ENCODE measurements around the gene CLK4. TPM values are rescaled to one million over a fixed set of nuclear protein-coding genes. Genes with fewer than 3 reads are reported as not detected.

CLK4 gene
- polyA plus RNA-seq, 2 of the 4 experiments (the other 2 are of a cell fraction), result 13.1 to 26.0 TPM

DNA sequence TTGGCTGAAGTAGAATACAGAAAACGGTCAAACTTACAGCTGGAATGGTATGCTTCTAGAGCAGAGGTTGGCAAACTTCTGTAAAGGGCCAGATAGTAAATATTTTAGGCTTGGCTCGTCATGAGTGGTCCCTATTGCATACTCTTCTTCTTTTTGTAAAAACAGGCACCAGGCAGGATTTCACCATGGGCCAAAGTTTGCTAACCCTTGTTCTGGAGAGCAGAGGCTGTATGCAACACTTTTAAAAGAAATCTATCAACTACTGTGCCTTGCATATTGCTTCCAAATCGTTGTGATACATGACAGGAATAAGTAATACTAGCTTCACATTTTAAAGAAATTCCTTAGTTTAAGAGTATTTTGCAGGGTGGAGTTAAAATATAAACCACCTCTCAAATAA is 21.1 kb downstream of the CLK4 start:
- ATAC-seq (no peak), FAIRE-seq (no peak), DNase-seq (ENCODE audit: low read depth in 1 of 2, low spot score in 1 of 2) (no peak)
- WGBS (ENCODE audit: missing lambda C conversion rate), result 95% methylated on average over 3 of the region's 3 CpGs
- Histone ChIP-seq H3K4me3 (no peak overlapping the region), H3K9me3 (peaks cover 26% of the 10 kb centered on the region), H3K4me1 (no peaks in the 10 kb centered on the region), H3K27ac (no peak overlapping the region), H3K4me2 (no peak overlapping the region)
- POLR2A ChIA-PET, result no interaction called here
- TF ChIP-seq HOXB5 (CRISPR knock-in tag; IDR thresholded peaks at IDR 0.05) (no peak), JUNB (IDR thresholded peaks at IDR 0.05) (no peak), BHLHE40 (IDR thresholded peaks at IDR 0.05; ENCODE audit: low read depth, low read length) (no peak), NPAS2 (CRISPR knock-in tag; IDR thresholded peaks at IDR 0.05; ENCODE audit: borderline replicate concordance) (no peak), HOXB13 (CRISPR knock-in tag; IDR thresholded peaks at IDR 0.05; ENCODE audit: low read depth) (no peak), KDM1A (IDR thresholded peaks at IDR 0.05; ENCODE audit: low read depth) (no peak), HEYL (CRISPR knock-in tag; IDR thresholded peaks at IDR 0.05) (no peak), EHMT2 (IDR thresholded peaks at IDR 0.05; ENCODE audit: low read depth) (no peak), PHF8 (IDR thresholded peaks at IDR 0.05; ENCODE audit: borderline replicate concordance, low read depth) (no peak)
- TF ChIP-seq, protein P1, sequence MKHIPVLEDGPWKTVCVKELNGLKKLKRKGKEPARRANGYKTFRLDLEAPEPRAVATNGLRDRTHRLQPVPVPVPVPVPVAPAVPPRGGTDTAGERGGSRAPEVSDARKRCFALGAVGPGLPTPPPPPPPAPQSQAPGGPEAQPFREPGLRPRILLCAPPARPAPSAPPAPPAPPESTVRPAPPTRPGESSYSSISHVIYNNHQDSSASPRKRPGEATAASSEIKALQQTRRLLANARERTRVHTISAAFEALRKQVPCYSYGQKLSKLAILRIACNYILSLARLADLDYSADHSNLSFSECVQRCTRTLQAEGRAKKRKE (CRISPR knock-in tag; IDR thresholded peaks at IDR 0.05; ENCODE audit: low read depth), result no peak
- CTCF ChIA-PET, result interaction anchor here (0.9 to 1.5 kb wide), 2 partner anchors 10 to 21 kb away, joined by 3 to 4 read pairs; partner anchors contain the start of gene CLK4

DNA sequence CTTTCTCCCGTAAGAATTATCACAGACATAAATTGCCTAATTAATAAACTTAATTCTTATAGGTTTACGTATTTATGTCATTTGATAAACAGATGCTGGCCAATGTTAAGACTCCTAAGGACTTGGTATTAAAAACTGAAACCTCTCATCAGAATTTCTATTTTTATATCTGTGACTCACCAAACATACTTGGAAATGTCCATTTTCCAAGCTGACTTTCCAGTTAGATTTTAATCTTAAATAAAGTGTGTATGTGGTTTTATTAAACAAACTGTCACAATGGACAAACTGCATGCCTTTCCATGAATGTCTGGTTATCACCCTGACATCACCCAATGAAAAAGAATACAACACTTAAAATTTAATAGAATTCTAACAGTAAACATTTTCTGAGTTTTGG is 24.1 kb downstream of the CLK4 start:
- no peak for FAIRE-seq
- Histone ChIP-seq H3K4me3 (no peak overlapping the region), H3K4me2 (no peak overlapping the region), H3K4me1 (no peaks in the 10 kb centered on the region), H3K27ac (no peak overlapping the region), H3K9me3 (peaks cover 30% of the 10 kb centered on the region)
- no peak for TF ChIP-seq KDM5A (IDR thresholded peaks at IDR 0.05)
- no peak for TF ChIP-seq NFE2L2 (conservative IDR thresholded peaks at IDR 0.05; ENCODE audit: low read length)
- no peak for TF ChIP-seq ZSCAN20 (CRISPR knock-in tag; IDR thresholded peaks at IDR 0.05)
- no peak for TF ChIP-seq EHF (CRISPR knock-in tag; IDR thresholded peaks at IDR 0.05)
- TF ChIP-seq, protein P2, sequence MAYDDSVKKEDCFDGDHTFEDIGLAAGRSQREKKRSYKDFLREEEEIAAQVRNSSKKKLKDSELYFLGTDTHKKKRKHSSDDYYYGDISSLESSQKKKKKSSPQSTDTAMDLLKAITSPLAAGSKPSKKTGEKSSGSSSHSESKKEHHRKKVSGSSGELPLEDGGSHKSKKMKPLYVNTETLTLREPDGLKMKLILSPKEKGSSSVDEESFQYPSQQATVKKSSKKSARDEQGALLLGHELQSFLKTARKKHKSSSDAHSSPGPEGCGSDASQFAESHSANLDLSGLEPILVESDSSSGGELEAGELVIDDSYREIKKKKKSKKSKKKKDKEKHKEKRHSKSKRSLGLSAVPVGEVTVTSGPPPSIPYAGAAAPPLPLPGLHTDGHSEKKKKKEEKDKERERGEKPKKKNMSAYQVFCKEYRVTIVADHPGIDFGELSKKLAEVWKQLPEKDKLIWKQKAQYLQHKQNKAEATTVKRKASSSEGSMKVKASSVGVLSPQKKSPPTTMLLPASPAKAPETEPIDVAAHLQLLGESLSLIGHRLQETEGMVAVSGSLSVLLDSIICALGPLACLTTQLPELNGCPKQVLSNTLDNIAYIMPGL (CRISPR knock-in tag; IDR thresholded peaks at IDR 0.05; ENCODE audit: borderline replicate concordance), result no peak
- no peak for TF ChIP-seq TFCP2L1 (CRISPR knock-in tag; IDR thresholded peaks at IDR 0.05)
- no peak for TF ChIP-seq HEYL (CRISPR knock-in tag; IDR thresholded peaks at IDR 0.05)
- no peak for TF ChIP-seq CHD4 (IDR thresholded peaks at IDR 0.05; ENCODE audit: borderline replicate concordance)
- ChIA-PET CTCF (no interaction called here), POLR2A (no interaction called here)
- no peak for ATAC-seq
- no peak for DNase-seq (ENCODE audit: low read depth in 1 of 2, low spot score in 1 of 2)
- 88% methylated on average over 2 of the region's 2 CpGs for whole genome bisulfite sequencing (ENCODE audit: missing lambda C conversion rate)

DNA sequence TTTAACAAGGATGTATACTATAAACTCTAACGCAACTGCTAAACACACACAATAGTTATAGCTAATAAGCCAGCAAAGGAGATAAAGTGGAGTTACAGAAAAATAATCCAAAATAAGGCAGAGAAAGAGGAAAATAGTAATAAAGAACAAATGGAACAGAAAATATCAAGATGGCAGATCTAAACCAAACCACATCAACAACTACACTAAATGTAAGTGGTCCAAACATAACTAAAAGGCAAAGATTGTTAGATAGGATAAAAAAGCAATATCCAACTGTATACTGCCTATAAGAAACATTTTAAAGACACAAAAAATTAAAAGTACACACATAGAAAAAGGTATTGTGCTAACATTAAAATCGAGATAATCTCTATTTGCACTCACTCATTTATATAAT is 31.1 kb downstream of the CLK4 start:
- Histone ChIP-seq H3K4me2 (no peak overlapping the region), H3K4me1 (0 out of 3 replicates have a peak, but pooled peaks cover under 1% of the 10 kb centered on the region), H3K9me3 (peaks cover 50% of the 10 kb centered on the region), H3K27ac (no peak overlapping the region), H3K4me3 (no peak overlapping the region)
- POLR2A ChIA-PET, result no interaction called here
- CTCF ChIA-PET, result interaction anchor here (0.6 to 1.1 kb wide), 2 partner anchors 11 to 33 kb away, joined by 3 to 4 read pairs; no protein-coding TSS in a partner anchor
- no peak for FAIRE-seq
- DNase-seq (ENCODE audit: low read depth in 1 of 2, low spot score in 1 of 2), result no peak
- 31% methylated on average over 2 of the region's 2 CpGs for WGBS (ENCODE audit: missing lambda C conversion rate)
- no peak for ATAC-seq
- no peak for TF ChIP-seq HOXB5 (CRISPR knock-in tag; IDR thresholded peaks at IDR 0.05)
- TF ChIP-seq, protein P2 (CRISPR knock-in tag; IDR thresholded peaks at IDR 0.05; ENCODE audit: borderline replicate concordance), result no peak
- TF ChIP-seq CBX8 (IDR thresholded peaks at IDR 0.05), result no peak
- no peak for TF ChIP-seq NR3C1 (IDR thresholded peaks at IDR 0.05)
- no peak for TF ChIP-seq RFX5 (IDR thresholded peaks at IDR 0.05)
- no peak for TF ChIP-seq ZSCAN20 (CRISPR knock-in tag; IDR thresholded peaks at IDR 0.05)
- TF ChIP-seq, protein P3, sequence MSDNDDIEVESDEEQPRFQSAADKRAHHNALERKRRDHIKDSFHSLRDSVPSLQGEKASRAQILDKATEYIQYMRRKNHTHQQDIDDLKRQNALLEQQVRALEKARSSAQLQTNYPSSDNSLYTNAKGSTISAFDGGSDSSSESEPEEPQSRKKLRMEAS (IDR thresholded peaks at IDR 0.05), result no peak
- TF ChIP-seq, protein P4, sequence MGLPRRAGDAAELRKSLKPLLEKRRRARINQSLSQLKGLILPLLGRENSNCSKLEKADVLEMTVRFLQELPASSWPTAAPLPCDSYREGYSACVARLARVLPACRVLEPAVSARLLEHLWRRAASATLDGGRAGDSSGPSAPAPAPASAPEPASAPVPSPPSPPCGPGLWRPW (IDR thresholded peaks at IDR 0.05), result no peak
- no peak for TF ChIP-seq EHMT2 (IDR thresholded peaks at IDR 0.05; ENCODE audit: low read depth)
- no peak for TF ChIP-seq KDM1A (IDR thresholded peaks at IDR 0.05; ENCODE audit: low read depth)
- TF ChIP-seq, protein P5, sequence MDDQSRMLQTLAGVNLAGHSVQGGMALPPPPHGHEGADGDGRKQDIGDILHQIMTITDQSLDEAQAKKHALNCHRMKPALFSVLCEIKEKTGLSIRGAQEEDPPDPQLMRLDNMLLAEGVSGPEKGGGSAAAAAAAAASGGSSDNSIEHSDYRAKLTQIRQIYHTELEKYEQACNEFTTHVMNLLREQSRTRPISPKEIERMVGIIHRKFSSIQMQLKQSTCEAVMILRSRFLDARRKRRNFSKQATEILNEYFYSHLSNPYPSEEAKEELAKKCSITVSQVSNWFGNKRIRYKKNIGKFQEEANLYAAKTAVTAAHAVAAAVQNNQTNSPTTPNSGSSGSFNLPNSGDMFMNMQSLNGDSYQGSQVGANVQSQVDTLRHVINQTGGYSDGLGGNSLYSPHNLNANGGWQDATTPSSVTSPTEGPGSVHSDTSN (IDR thresholded peaks at IDR 0.05), result no peak
- TF ChIP-seq, protein P6, sequence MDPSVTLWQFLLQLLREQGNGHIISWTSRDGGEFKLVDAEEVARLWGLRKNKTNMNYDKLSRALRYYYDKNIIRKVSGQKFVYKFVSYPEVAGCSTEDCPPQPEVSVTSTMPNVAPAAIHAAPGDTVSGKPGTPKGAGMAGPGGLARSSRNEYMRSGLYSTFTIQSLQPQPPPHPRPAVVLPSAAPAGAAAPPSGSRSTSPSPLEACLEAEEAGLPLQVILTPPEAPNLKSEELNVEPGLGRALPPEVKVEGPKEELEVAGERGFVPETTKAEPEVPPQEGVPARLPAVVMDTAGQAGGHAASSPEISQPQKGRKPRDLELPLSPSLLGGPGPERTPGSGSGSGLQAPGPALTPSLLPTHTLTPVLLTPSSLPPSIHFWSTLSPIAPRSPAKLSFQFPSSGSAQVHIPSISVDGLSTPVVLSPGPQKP (IDR thresholded peaks at IDR 0.05; ENCODE audit: low read depth, low read length), result no peak
- no peak for TF ChIP-seq TP53 (CRISPR knock-in tag; IDR thresholded peaks at IDR 0.05)
- TF ChIP-seq TFCP2L1 (CRISPR knock-in tag; IDR thresholded peaks at IDR 0.05), result no peak
- no peak for TF ChIP-seq HDAC2 (IDR thresholded peaks at IDR 0.05)
- TF ChIP-seq MAFK (IDR thresholded peaks at IDR 0.05; ENCODE audit: partially characterized antibody), result no peak
- no peak for TF ChIP-seq RARB (CRISPR knock-in tag; IDR thresholded peaks at IDR 0.05)
- no peak for TF ChIP-seq MAZ (IDR thresholded peaks at IDR 0.05; ENCODE audit: borderline replicate concordance, low read depth, low read length)
